DOHH2 (cell line): ENCODE data around the gene PPP2R2C.

Source experiments
- H3F3A ChIP-seq: fragments of 200-600 bp; sonication (generic), shearing (Covaris generic); 2 replicates; pipeline ENCODE4 v1.6.0; 2016; ENCODE audit warnings: antibody characterized with exemption, mild to moderate bottlenecking; ENCODE audit not compliant: control insufficient read depth, insufficient read depth
- H3K27ac ChIP-seq: fragments of 200-600 bp; sonication (generic); 2 replicates; pipeline ENCODE4 v1.5.1; 2014; ENCODE audit warnings: low read depth, mild to moderate bottlenecking, low read length, moderate library complexity
- H3K27me3 ChIP-seq: fragments of 200-600 bp; sonication (generic); 2 replicates; pipeline ENCODE4 v1.6.1; 2014; ENCODE audit warnings: mild to moderate bottlenecking, low read length, mixed read lengths; ENCODE audit not compliant: control insufficient read depth
- H3K36me3 ChIP-seq: fragments of 200-600 bp; sonication (generic); 2 replicates; pipeline ENCODE4 v1.6.1; 2014; ENCODE audit warnings: mild to moderate bottlenecking, low read length, moderate library complexity, mixed read lengths; ENCODE audit not compliant: control insufficient read depth
- H3K4me1 ChIP-seq: fragments of 200-600 bp; sonication (generic); 2 replicates; pipeline ENCODE4 v1.6.1; 2014; ENCODE audit warnings: mild to moderate bottlenecking, low read length, mixed read lengths; ENCODE audit not compliant: control insufficient read depth
- H3K4me2 ChIP-seq: fragments of 200-600 bp; sonication (generic); 2 replicates; pipeline ENCODE4 v1.6.0; 2014; ENCODE audit warnings: mild to moderate bottlenecking, low read length, moderate library complexity
- H3K4me3 ChIP-seq: fragments of 200-600 bp; sonication (generic); 2 replicates; pipeline ENCODE4 v1.5.1; 2014; ENCODE audit warnings: mild to moderate bottlenecking, low read length, mixed read lengths
- H3K79me2 ChIP-seq: fragments of 200-600 bp; sonication (generic); 2 replicates; pipeline ENCODE4 v1.6.1; 2014; ENCODE audit warnings: mild to moderate bottlenecking, low read length, mixed read lengths; ENCODE audit not compliant: control insufficient read depth
- H3K9me2 ChIP-seq: fragments of 200-600 bp; sonication (generic); replicated peaks from 2 replicates; pipeline ENCODE4 v1.6.1; 2014; ENCODE audit warnings: mild to moderate bottlenecking, low read length, mixed read lengths; ENCODE audit not compliant: control insufficient read depth
- H3K9me3 ChIP-seq: fragments of 200-600 bp; sonication (generic); 2 replicates; pipeline ENCODE4 v1.6.1; 2014; ENCODE audit warnings: antibody characterized with exemption, low read length, mixed read lengths; ENCODE audit not compliant: control insufficient read depth, insufficient read depth
- H4K20me1 ChIP-seq: fragments of 200-600 bp; sonication (generic); 2 replicates; pipeline ENCODE4 v1.6.0; 2014; ENCODE audit warnings: low read depth, mild to moderate bottlenecking, antibody characterized with exemption, low read length, moderate library complexity; ENCODE audit not compliant: control insufficient read depth, insufficient read depth
- EZH2phosphoT487 ChIP-seq: fragments of 200-600 bp; sonication (generic); IDR thresholded peaks from 2 replicates; pipeline ENCODE4 v1.6.1; 2017; ENCODE audit warnings: borderline replicate concordance, mild to moderate bottlenecking, antibody characterized with exemption, low read length, moderate library complexity, mixed read lengths
- TF ChIP-seq, protein P1 (sequence below): fragments of 200-600 bp; sonication (generic); IDR thresholded peaks from one replicate; pipeline ENCODE4 v1.5.1; 2014; ENCODE audit warnings: antibody characterized with exemption, mild to moderate bottlenecking, low read depth, low read length; ENCODE audit not compliant: poor library complexity, severe bottlenecking

Gene PPP2R2C

DNA sequence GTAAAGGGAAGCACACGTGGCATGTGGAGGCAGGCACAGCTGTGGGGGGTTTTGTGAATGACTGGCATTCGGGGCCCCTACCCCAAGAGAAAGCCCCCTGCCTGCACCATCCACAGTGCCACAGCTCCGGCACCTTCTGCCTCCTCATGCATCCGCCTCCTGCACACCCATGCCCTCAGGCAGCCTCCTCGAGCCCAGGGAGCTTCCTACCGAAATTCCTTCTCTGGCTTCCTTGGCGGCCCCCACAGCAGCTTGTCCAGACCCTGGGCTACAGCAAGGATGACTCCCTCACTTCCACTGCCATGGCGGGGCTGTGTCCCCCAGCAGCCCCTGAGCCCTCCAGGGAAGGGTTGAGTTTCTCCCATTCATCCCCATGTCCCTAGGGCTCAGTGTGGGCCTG is 102.9 kb downstream of the PPP2R2C start:
- no peak overlapping the region for H3K27ac ChIP-seq
- no peaks in the 10 kb centered on the region for H3K36me3 ChIP-seq
- no peak overlapping the region for H3K4me3 ChIP-seq
- H3K9me3 ChIP-seq = no peaks in the 10 kb centered on the region
- no peaks in the 10 kb centered on the region for H3K4me1 ChIP-seq
- no peaks in the 10 kb centered on the region for H3F3A ChIP-seq
- H3K9me2 ChIP-seq = no peaks in the 10 kb centered on the region
- no peaks in the 10 kb centered on the region for H4K20me1 ChIP-seq
- TF ChIP-seq, protein P1, sequence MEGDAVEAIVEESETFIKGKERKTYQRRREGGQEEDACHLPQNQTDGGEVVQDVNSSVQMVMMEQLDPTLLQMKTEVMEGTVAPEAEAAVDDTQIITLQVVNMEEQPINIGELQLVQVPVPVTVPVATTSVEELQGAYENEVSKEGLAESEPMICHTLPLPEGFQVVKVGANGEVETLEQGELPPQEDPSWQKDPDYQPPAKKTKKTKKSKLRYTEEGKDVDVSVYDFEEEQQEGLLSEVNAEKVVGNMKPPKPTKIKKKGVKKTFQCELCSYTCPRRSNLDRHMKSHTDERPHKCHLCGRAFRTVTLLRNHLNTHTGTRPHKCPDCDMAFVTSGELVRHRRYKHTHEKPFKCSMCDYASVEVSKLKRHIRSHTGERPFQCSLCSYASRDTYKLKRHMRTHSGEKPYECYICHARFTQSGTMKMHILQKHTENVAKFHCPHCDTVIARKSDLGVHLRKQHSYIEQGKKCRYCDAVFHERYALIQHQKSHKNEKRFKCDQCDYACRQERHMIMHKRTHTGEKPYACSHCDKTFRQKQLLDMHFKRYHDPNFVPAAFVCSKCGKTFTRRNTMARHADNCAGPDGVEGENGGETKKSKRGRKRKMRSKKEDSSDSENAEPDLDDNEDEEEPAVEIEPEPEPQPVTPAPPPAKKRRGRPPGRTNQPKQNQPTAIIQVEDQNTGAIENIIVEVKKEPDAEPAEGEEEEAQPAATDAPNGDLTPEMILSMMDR = no peak
- no peak for TF ChIP-seq EZH2phosphoT487
- no peaks in the 10 kb centered on the region for H3K79me2 ChIP-seq
- no peaks in the 10 kb centered on the region for H3K27me3 ChIP-seq
- no peak overlapping the region for H3K4me2 ChIP-seq

DNA sequence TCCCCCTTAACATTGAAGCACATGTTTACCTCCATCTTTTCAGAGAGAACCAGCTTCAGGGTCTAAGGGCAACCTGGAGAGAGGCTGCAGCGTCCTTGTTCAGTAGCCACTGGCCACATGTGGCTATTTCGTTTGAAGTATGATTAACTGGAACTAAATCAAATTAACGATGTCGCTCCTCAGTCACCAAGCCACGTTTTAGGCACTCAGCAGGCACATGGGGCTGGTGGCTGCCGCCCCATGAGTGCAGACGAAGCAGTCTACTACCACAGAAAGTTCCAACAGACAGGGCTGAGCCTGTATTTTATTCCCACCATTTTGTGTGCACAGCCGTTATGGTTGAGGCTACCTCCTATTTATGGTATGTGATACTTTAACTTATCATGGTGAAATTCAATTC is 103.4 kb downstream of the PPP2R2C start:
- no peaks in the 10 kb centered on the region for H3K27me3 ChIP-seq
- H3K27ac ChIP-seq = no peak overlapping the region
- H3K9me3 ChIP-seq = no peaks in the 10 kb centered on the region
- H3K4me2 ChIP-seq = no peak overlapping the region
- no peak for TF ChIP-seq EZH2phosphoT487
- TF ChIP-seq, protein P1 = no peak
- no peaks in the 10 kb centered on the region for H4K20me1 ChIP-seq
- no peaks in the 10 kb centered on the region for H3K9me2 ChIP-seq
- no peaks in the 10 kb centered on the region for H3F3A ChIP-seq
- H3K36me3 ChIP-seq = no peaks in the 10 kb centered on the region
- H3K79me2 ChIP-seq = no peaks in the 10 kb centered on the region
- no peak overlapping the region for H3K4me3 ChIP-seq
- no peaks in the 10 kb centered on the region for H3K4me1 ChIP-seq

DNA sequence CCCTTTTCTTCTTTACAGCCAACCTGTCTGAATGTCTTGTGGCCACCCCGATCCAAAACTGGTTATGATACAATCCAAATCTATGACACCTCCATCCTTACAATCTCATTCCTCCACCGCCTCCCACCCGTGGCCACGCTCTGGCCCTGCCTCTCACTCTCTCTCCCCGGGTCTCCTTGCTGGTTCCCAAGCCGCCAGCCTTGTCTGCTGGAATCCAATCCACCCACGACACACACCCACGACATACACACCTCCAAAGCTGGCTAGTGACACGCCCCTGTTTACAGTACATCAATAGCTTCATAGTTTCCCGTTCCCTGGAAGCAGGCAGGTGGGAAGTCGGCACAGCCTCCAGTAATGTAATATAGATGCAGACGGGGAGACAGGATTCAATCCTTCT is 103.8 kb downstream of the PPP2R2C start:
- Histone ChIP-seq H3K27me3 (no peaks in the 10 kb centered on the region), H3K79me2 (no peaks in the 10 kb centered on the region)

More for the DNA sequence above, 103.8 kb downstream of the PPP2R2C start:
- no peaks in the 10 kb centered on the region for H3K36me3 ChIP-seq
- H3K4me2 ChIP-seq = no peak overlapping the region
- H3K9me3 ChIP-seq = no peaks in the 10 kb centered on the region
- no peak overlapping the region for H3K27ac ChIP-seq
- TF ChIP-seq, protein P1 = no peak
- no peak for TF ChIP-seq EZH2phosphoT487
- no peaks in the 10 kb centered on the region for H3K4me1 ChIP-seq
- no peak overlapping the region for H3K4me3 ChIP-seq
- no peaks in the 10 kb centered on the region for H3K9me2 ChIP-seq
- no peaks in the 10 kb centered on the region for H4K20me1 ChIP-seq
- H3F3A ChIP-seq = no peaks in the 10 kb centered on the region
